EH (cell line): ENCODE data around the gene NCK2.
A peak's percentile ranks its signal among the peaks of the same experiment; 100 is the strongest.

Experiments
- DNase-seq: peaks from one replicate; pipeline ENCODE4 v3.0.0-alpha.2; 2015; ENCODE audit warnings: low read depth

Gene NCK2

DNA sequence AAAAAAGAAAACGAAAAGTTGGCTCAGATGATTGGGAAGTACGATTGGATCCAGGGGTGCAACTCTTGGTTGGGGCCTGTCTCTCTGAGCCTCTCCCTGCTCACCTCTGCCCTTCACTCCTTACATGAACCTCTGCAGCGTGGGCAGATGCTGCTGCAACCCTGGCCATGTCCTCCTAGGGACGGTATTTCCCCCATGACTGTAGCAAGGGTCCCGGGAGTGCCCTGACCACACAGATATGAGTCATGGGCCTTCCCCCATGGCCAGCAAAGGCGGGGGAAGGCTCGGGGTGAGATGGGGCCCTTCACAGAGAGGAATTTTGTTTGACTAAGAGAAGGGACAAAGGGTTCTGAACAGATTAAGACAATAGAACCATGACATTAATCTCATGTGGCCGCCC is 129.0 kb downstream of the NCK2 start:
- DNase-seq = peak; percentile 83

DNA sequence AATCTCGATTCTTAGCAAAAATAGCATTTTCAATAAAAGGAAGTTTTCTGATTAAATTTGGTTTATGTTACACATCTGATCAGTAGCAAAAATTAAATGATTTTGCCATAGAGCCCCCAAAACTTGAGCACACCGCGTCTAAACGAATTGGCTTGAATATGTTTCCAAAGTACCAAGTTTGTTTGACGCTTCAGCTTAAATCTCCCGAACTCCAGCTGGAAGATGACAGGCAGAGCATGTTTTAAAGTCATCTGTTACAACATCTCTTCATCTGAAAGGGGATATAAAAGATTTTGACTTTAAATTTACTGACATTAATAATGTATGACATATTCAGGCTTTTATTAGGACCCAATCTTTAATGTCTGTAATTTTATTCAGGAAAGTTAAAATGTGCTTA is 129.8 kb downstream of the NCK2 start:
- no peak for DNase-seq

DNA sequence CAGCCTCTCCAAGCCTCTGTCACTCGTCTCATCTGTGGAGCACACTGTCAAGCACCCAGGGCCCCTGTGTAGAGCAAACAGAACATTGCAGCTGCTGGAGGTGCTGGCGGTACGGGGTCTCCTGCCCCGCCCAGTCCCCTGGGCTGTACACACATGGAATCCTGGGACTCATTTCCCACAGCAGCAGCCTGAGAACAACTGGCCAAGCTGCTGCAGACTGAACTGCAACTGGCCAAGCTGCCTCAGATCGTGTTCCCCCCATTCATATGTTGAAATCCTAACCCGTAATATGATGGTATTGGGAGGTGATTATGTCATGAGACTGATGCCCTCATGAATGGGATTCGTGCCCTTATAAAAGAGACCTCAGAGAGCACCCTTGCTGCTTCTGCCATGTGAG is 130.5 kb downstream of the NCK2 start:
- DNase-seq = no peak

DNA sequence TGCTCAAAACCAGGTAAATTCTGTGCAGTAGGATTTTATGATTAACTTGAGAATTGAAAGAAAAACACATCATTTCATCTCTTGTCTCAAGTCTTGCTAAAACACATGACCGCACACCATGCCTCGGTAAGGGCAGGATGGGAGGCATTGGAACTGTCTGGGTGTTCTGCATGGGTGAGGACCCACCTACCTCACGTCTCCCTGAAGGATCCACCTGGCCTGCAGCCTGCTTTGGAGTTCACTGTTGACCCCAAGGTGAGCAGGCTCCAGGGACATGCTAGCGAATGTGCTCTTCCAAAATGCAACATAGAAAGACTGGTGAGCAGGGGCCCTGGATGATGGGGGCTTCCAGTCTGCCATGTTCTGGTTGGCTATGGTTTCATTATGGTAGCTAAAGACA is 131.5 kb downstream of the NCK2 start:
- DNase-seq = no peak

DNA sequence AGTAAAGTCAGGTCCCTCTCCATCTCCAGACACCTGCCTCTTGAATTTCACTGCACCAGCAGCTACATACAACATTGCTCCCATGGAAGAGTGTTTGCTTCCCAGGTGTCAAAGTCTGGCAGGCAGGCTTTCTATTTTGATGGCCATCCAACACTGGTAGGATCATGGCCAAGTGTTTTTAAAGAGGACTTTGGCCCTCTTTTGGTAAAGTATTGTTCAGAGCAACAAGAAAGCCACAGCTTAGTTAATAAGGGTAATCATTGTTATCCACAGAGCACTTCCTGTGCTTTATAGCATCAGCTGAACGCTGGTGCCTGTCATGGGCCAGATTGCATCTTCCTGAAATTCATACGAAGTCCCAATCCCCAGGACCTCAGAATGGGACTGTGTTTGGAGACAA is 133.2 kb downstream of the NCK2 start:
- DNase-seq = no peak

DNA sequence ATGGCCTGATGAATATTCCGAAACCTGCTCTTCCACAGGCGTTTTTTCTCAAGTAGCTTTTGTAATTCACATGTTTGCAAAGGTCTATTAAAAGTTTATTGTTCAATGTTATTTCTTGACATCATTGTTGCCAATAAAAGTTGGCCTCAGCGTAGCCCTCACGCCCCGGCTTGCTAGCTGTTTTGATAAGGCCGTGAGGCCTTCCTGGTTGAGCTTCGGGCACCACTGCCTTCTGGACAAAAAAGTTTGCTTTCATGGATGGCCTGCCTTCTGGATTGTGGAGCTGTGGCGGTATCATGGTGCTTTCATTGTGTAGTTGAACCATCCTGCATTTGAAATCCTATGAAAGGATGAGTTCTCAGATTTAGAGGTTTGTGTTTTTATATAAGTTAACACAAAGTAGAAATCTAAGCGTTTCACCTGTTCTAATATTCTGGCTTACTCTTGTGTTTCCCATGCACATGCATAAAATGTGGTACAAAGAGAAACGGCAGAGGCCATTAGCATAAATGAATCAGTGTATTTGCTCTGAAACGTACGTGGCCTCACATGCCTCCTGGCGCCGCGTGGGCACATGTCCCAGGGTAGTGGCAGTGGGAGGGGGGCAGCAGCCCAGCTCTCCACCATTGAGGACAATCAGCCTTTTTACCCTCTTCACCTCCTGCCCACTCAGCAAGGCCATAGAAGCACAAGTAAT is 134.5 kb downstream of the NCK2 start:
- DNase-seq = no peak

DNA sequence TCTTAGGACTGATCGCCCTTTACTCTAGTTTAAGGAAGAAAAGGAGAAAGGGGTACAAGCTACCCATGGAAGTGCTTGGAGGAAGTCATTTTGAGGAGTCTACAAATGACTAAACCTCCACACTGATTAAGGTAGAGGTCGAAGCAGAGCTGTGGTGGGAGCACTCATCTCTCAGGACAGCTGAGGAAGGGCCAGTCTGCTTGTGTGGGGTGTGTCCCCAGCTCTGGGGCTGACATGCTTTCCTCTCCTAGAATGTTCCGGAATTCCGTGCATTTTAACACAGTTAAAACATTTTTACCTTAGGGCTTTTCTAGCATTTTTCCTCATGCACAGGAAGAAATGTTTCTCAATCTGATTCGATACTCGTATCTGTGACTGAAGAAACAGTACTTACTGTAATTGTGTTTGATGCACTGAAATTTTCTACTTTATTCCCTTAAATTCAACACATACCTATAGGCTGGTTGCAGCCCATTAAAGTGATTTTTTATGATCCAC is 135.1 kb downstream of the NCK2 start:
- DNase-seq = no peak

DNA sequence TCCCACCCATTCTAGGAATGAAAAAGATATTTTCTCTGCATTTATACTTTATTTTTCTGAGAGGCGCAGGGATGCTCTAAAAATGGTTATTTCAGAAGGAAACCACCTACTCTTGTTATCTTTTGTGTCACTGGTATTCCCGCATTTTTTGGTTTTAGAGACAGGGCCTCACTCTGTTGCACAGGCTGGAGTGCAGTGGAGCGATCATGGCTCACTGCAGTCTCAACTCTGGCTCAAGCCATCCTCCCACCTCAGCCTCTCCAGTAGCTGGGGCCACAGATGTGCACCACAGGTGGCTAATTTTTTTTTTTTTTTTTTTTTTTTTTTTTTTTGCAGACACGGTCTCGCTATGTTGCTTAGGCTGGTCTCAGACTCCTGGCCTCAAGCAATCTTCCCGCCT is 135.9 kb downstream of the NCK2 start:
- no peak for DNase-seq

DNA sequence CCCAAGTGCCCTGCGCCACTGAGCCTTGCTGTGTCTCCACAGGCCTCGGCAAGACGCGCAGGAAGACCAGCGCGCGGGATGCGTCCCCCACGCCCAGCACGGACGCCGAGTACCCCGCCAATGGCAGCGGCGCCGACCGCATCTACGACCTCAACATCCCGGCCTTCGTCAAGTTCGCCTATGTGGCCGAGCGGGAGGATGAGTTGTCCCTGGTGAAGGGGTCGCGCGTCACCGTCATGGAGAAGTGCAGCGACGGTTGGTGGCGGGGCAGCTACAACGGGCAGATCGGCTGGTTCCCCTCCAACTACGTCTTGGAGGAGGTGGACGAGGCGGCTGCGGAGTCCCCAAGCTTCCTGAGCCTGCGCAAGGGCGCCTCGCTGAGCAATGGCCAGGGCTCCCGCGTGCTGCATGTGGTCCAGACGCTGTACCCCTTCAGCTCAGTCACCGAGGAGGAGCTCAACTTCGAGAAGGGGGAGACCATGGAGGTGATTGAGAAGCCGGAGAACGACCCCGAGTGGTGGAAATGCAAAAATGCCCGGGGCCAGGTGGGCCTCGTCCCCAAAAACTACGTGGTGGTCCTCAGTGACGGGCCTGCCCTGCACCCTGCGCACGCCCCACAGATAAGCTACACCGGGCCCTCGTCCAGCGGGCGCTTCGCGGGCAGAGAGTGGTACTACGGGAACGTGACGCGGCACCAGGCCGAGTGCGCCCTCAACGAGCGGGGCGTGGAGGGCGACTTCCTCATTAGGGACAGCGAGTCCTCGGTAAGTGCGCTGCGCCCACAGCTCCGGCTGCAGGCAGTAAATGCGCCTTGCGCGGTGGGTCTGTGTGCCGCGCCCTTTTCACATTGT is 136.8 kb downstream of the NCK2 start:
- DNase-seq = no peak

DNA sequence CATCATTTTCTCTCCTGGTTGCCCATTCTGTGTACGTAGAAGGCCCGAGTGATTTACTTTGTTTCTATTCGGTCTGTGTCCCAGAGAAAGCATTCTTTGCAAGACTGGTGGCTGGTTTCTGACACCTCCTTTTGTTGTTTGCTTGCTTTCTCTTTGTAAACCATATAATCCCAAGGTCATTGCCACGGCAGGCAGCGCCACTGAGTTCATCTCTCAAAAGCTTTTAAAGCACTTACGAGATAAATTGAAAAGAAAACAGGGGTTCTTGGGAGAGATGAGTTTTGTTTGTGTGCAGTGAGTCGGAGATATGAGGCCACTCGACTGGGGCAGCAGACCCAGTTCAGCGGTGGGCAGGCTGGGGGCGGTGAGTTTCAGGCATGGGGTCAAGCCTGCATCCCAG is 137.6 kb downstream of the NCK2 start:
- no peak for DNase-seq

DNA sequence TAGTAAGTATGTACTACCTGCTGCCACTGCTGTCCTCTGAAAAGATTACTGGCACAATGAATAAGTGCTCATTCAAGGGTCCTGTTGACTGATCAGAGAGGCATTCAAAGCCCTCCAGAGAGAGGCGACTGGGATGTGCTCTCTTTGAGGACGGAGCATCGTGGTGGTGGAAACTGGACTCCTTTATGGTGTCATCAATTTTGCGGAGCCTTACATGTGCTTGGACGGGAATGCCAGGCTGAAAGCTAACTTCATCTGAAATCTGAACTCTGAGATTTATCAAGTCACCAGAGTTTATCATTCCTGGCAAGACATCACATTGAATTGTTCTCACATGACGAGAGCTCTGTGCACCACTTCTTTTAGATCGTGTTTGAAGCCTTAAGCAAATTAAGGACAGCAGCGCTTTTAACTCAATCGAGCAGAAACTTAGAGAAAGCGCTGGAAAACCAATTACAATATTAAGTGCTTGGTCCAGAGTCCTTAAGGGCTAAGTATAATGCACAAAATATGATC is 138.3 kb downstream of the NCK2 start:
- DNase-seq = no peak

DNA sequence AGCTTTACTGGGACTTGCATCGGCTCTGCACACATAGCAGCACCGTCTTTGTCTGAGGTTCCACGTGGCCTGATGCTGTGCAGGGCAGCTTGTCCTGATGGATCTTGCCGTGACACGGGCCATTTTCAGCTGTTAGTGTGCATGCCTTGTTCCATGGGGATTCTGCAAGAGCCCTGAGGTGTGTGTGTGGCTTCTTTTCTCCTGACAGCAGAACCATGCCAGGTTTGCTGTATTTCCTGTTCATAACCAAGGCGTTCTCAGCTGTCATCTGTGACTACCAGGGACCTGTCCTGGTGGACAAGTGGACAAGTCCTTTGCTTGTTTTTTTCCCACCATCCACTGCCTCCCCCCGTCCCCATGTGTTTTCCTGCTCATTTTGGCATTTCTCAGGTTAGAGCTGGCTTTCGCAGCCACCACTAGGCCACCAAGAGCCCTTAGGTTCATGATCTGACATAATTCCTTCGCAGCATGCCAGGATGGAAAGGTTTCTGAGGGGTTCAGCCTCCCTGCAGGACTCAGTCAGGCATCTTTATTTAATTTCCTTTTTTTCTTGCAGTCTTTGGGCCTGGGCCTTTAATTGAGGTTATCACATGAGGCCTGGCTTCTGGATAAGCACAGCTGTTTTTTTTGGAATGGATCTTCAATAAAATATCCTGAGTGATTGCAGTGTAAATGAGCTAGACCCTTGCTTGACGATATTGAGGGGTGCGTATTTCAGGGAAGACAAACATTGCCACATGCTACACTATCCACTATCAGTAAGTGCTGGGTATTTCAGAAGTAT is 139.4 kb downstream of the NCK2 start:
- no peak for DNase-seq

DNA sequence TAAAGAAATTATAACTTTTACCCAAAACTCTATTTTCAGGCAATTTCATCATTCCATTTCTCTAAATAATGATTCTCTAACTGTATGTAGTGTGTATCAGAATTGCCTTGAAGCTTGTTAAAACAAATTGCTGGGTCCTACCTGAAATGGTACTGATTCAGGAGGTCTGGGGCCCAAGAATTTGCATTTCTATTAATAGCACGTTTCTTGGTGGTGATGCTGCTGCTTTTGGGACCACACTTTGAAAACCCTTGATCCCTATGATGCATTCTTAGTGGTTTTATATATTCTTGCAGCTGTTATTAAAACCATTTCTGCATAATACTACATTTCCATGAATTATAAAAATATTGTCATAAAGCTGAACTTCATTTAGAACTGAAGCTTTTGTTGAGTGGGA is 140.7 kb downstream of the NCK2 start:
- DNase-seq = no peak

DNA sequence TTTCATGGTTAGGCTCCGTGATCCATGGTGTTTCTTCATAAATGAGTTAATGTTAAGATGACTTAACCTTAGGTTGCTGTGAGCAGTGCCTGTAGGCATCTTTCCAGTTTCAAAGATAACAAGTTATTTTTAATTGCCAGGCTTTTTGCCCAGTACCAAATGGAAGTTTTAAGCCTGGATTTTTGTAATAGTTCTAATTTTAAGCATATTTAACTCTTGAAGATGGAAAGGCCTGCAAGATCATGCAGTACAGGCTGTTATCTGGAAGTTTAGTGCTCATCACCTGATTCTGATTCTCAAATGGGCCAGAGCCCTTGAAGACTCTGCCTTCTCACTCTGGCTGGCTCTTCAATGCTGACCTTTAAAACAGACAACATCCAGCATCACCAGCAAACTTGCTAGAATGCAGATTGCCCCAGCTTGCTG is 141.3 kb downstream of the NCK2 start:
- peak; percentile 91 for DNase-seq

DNA sequence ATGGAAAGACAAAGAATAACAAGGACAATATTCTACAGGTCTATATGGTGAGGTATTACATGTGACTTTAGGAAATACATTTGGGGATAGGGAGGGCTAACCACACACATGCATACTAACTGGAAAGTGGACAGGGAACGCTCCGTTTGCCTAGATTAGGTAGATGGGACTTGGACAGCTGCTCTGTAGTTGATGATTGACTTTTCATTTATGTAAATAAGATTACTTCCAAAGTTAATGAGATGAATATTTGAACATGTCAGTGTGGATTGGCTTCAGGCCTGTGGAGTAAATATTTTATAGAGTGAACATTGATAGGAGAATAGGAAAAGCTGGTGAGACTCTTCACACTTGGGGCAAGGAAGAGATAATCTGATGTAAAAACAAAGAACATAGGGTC is 142.0 kb downstream of the NCK2 start:
- DNase-seq = no peak

DNA sequence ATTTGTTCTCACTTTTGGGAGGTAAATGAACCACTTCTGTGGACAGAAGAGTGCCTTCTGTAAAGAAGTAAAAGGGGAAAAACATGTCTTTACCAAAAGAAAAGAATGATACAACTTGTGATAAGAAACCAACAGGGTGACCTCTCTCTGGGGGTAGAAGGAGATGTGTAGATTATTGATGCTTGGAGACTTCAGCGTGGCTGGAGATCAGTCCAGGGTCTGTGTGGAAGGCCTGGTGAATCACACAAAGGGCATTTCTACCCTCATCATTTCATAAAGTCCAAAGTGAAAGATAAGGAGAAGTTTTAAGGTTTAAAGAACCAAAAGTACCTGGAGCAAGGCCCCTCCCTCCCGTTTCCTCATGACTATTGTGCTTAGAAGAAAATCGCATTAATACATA is 142.5 kb downstream of the NCK2 start:
- DNase-seq = peak; percentile 33

DNA sequence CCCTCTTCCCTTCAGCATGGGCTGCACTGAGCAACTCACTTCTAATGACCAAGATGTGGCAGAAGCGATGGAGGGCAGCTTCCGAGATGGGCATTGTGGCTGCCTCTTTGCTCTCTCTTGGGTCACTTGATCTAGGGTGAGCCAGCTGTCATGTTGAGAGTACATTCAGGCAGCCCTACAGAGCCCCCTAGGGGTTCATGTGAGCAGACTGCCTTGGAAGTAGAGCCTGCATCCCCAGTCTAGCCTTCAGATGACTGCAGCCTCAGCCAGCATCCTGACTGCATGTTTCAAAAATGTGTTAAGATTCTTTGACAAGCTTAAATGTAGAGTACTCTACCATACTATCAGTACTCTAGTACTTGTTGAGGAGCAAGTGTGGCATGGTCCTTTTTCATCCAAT is 143.9 kb downstream of the NCK2 start:
- DNase-seq = no peak

DNA sequence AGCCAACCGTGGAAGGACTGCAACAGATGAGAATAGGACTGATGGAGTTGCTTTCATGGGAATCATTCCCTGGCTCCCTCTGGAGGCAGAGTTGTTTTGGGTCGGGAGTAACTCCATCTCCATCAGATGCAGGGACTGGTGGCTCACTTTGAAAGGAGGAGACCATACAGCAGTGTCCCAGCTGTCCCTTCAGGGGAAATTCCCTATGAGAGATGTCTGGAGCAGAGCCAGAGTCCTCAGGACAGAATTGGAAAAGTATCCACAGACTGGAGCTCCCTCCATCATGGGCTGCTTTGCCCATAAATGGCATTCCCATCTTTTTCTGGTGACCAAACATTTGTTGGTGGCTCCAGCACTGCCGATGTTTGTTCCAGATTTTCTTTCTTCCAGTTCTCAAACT is 144.3 kb downstream of the NCK2 start:
- DNase-seq = peak; percentile 45

DNA sequence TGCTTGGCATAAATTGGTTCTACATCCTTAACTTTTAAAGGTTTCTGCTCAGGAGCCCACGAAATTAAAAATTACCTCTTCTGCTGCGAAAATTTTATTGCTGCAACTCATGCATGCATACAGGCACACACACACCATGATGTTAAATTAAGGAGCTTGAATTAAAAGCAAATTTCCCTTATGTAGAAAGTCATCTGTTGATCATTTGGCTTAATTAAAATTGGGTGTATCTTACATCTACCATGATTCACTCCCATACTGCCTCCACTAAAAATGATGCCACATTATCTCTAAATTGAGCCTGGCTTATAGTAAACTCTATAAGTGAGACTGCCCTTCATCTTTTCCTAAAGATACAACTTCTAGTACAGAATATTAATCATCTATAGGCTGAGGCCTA is 145.4 kb downstream of the NCK2 start:
- DNase-seq = no peak

DNA sequence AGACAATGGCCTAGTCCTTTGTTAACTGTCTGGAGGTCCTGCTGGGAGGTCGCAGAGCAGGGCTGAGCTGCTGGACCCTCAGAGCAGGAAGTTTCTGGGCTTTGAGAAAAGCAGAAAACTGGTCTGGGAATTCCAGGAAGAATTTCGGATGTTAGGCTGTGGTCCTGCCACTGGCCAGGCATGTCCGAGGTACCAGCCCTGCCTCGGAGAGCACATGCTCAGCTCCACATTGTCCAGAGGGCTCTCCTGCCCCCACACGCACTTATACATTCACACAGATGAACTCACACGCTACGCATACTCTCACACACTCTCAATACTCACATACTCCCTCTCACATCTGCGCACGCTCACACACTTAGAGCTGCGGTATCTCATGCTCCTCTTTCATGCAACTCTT is 146.1 kb downstream of the NCK2 start:
- DNase-seq = no peak

DNA sequence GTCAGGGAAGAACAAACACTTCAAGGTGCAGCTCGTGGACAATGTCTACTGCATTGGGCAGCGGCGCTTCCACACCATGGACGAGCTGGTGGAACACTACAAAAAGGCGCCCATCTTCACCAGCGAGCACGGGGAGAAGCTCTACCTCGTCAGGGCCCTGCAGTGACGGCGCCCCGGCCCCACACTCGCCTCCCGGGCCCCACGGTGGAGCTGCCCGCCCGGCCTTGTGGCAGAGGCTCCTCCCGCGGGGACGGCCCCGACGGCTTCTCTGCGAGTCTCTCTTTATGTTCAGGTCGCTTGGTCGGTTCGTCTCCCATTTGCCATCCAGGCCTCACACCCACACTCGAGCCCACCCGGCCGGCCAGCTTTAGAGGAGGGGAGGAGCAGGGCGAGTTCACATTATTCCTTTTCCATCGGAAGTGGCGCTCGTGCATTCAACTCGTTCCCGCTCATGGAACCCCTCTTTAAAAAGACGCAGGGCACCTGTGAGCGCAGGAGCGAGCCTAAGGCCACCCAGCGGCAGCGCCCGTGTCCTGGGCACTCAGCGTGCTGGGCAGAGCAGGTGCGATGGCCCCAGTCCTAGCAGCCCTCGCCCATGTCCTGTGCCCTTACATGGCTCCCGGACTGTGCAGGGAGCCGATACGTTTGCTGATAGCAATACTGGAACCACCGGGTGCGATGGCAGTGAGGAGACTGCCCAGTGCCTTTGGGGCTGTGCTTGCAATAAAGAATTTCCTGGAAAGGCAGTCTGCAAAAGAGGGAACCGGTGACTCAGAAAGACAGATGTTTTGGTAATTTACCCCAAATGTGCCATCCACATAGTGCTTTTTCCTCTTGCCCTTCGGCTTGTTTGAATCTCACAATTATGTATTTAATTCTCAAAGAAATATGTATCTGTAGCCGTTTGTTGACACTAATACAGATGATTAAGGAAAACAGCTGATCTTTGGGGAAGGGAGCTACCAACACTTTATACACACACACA is 148.6 kb downstream of the NCK2 start:
- DNase-seq = peak; percentile 46
